ENCODE measurements around the gene SMG6.

Gene SMG6

DNA sequence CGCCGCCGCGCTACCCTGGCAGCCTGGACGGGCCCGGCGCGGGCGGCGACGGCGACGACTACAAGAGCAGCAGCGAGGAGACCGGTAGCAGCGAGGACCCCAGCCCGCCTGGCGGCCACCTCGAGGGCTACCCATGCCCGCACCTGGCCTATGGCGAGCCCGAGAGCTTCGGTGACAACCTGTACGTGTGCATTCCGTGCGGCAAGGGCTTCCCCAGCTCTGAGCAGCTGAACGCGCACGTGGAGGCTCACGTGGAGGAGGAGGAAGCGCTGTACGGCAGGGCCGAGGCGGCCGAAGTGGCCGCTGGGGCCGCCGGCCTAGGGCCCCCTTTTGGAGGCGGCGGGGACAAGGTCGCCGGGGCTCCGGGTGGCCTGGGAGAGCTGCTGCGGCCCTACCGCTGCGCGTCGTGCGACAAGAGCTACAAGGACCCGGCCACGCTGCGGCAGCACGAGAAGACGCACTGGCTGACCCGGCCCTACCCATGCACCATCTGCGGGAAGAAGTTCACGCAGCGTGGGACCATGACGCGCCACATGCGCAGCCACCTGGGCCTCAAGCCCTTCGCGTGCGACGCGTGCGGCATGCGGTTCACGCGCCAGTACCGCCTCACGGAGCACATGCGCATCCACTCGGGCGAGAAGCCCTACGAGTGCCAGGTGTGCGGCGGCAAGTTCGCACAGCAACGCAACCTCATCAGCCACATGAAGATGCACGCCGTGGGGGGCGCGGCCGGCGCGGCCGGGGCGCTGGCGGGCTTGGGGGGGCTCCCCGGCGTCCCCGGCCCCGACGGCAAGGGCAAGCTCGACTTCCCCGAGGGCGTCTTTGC lies 245.6 kb downstream of the SMG6 start:
- H3K4me3 ChIP-seq (replicated peaks; ENCODE audit: low read depth, low read length) = peak overlapping the region; percentile 39
- H3K27me3 ChIP-seq (replicated peaks; ENCODE audit: control insufficient read depth, insufficient read depth, low read length) = no peaks in the 10 kb centered on the region
- DNase-seq (ENCODE audit: extremely low read depth, insufficient read length) = peak; percentile 70
- TF ChIP-seq, protein P1, sequence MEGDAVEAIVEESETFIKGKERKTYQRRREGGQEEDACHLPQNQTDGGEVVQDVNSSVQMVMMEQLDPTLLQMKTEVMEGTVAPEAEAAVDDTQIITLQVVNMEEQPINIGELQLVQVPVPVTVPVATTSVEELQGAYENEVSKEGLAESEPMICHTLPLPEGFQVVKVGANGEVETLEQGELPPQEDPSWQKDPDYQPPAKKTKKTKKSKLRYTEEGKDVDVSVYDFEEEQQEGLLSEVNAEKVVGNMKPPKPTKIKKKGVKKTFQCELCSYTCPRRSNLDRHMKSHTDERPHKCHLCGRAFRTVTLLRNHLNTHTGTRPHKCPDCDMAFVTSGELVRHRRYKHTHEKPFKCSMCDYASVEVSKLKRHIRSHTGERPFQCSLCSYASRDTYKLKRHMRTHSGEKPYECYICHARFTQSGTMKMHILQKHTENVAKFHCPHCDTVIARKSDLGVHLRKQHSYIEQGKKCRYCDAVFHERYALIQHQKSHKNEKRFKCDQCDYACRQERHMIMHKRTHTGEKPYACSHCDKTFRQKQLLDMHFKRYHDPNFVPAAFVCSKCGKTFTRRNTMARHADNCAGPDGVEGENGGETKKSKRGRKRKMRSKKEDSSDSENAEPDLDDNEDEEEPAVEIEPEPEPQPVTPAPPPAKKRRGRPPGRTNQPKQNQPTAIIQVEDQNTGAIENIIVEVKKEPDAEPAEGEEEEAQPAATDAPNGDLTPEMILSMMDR (IDR thresholded peaks at IDR 0.05; ENCODE audit: insufficient read depth, low read length, poor library complexity, severe bottlenecking) = no peak
- H3K36me3 ChIP-seq (ENCODE audit: control insufficient read depth, insufficient read depth, low read length) = peaks cover 23% of the 10 kb centered on the region

DNA sequence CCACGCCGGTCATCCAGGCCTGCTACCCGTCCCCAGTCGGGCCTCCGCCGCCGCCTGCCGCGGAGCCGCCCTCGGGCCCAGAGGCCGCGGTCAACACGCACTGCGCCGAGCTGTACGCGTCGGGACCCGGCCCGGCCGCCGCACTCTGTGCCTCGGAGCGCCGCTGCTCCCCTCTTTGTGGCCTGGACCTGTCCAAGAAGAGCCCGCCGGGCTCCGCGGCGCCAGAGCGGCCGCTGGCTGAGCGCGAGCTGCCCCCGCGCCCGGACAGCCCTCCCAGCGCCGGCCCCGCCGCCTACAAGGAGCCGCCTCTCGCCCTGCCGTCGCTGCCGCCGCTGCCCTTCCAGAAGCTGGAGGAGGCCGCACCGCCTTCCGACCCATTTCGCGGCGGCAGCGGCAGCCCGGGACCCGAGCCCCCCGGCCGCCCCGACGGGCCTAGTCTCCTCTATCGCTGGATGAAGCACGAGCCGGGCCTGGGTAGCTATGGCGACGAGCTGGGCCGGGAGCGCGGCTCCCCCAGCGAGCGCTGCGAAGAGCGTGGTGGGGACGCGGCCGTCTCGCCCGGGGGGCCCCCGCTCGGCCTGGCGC lies 246.3 kb downstream of the SMG6 start:
- DNase-seq (ENCODE audit: extremely low read depth, insufficient read length) = no peak
- Histone ChIP-seq H3K4me3 (replicated peaks; ENCODE audit: low read depth, low read length) (peak overlapping the region; percentile 40), H3K27me3 (replicated peaks; ENCODE audit: control insufficient read depth, insufficient read depth, low read length) (no peaks in the 10 kb centered on the region), H3K36me3 (ENCODE audit: control insufficient read depth, insufficient read depth, low read length) (peaks cover 23% of the 10 kb centered on the region)
- TF ChIP-seq, protein P1 (IDR thresholded peaks at IDR 0.05; ENCODE audit: insufficient read depth, low read length, poor library complexity, severe bottlenecking) = no peak

DNA sequence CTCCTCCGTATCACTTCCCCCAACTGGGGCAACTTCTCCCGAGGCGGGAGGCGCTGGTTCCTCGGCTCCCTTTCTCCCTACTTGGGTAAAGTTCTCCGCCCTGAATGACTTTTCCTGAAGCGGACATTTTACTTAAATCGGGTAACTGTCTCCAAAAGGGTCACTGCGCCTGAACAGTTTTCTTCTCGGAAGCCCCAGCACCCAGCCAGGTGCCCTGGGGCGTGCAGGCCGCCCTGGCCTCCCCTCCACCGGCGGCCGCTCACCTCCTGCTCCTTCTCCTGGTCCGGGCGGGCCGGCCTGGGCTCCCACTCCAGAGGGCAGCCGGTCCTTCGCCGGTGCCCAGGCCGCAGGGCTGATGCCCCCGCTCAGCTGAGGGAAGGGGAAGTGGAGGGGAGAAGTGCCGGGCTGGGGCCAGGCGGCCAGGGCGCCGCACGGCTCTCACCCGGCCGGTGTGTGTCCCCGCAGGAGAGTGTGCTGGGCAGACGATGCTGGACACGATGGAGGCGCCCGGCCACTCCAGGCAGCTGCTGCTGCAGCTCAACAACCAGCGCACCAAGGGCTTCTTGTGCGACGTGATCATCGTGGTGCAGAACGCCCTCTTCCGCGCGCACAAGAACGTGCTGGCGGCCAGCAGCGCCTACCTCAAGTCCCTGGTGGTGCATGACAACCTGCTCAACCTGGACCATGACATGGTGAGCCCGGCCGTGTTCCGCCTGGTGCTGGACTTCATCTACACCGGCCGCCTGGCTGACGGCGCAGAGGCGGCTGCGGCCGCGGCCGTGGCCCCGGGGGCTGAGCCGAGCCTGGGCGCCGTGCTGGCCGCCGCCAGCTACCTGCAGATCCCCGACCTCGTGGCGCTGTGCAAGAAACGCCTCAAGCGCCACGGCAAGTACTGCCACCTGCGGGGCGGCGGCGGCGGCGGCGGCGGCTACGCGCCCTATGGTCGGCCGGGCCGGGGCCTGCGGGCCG lies 247.1 kb downstream of the SMG6 start:
- TF ChIP-seq, protein P1 (IDR thresholded peaks at IDR 0.05; ENCODE audit: insufficient read depth, low read length, poor library complexity, severe bottlenecking) = peak; percentile 28
- peaks cover 22% of the 10 kb centered on the region for H3K36me3 ChIP-seq (ENCODE audit: control insufficient read depth, insufficient read depth, low read length)
- no peaks in the 10 kb centered on the region for H3K27me3 ChIP-seq (replicated peaks; ENCODE audit: control insufficient read depth, insufficient read depth, low read length)
- peak; percentile 79 for DNase-seq (ENCODE audit: extremely low read depth, insufficient read length)
- H3K4me3 ChIP-seq (replicated peaks; ENCODE audit: low read depth, low read length) = peak overlapping the region; percentile 78

DNA sequence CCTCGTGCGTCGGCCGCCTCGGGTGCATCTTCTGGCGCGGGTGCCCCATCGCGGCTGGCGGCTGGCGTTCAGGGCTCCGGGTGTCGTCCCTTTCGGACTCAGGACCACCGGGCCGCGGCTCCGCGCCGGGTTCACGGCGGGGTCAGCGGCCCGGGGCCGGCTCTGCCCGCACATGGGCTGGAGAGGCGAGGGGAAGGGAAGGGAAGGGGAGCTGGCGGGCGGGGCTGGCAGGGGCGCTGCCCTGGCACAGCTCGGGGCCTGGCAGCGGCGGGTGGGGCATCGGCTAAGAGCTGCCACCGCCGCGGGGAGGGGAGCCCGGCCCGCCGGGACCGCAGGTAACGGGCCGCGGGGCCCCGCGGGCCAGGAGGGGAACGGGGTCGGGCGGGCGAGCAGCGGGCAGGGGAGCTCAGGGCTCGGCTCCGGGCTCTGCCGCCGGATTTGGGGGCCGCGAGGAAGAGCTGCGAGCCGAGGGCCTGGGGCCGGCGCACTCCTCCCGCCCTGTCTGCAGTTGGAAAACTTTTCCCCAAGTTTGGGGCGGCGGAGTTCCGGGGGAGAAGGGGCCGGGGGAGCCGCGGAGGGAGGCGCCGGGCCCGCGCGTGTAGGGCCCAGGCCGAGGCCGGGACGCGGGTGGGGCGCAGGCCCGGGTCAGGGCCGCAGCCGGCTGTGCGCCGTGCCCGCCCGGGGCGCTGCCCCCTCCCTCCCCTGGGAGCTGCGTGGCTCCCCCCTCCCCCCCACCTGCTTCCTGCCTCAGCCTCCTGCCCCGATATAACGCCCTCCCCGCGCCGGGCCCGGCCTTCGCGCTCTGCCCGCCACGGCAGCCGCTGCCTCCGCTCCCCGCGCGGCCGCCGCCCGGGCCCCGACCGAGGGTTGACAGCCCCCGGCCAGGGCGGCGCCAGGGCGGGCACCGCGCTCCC lies 248.0 kb downstream of the SMG6 start:
- H3K36me3 ChIP-seq (ENCODE audit: control insufficient read depth, insufficient read depth, low read length) = peaks cover 13% of the 10 kb centered on the region
- DNase-seq (ENCODE audit: extremely low read depth, insufficient read length) = peak; percentile 72
- peak overlapping the region; percentile 78 for H3K4me3 ChIP-seq (replicated peaks; ENCODE audit: low read depth, low read length)
- TF ChIP-seq, protein P1 (IDR thresholded peaks at IDR 0.05; ENCODE audit: insufficient read depth, low read length, poor library complexity, severe bottlenecking) = no peak
- no peaks in the 10 kb centered on the region for H3K27me3 ChIP-seq (replicated peaks; ENCODE audit: control insufficient read depth, insufficient read depth, low read length)
